Spleen (tissue), 11 donors: ENCODE results near the gene CDH15. TPM values are rescaled to one million over a fixed set of nuclear protein-coding genes. Genes with fewer than 3 reads are reported as not detected.

Experiments
- DNase-seq: peaks from one replicate; pipeline ENCODE4 v3.0.0-alpha.2; 2020
- H3K27ac ChIP-seq, 8 donors: fragments of 200-600 bp; sonication (generic) in 7 of 8; 1 replicate in 4 of 8; 2 replicates in 4 of 8; pipeline versions ENCODE4 v1.5.0 to v1.8.0; 2016 to 2021; ENCODE audit warnings: inconsistent platforms in 4 of 8, mild to moderate bottlenecking in 4 of 8, moderate library complexity in 1 of 8
- H3K27me3 ChIP-seq, 7 donors: fragments of 200-600 bp; sonication (generic) in 6 of 7; replicated peaks in 1 of 7; 1 replicate in 4 of 7; 2 replicates in 3 of 7; pipeline versions ENCODE4 v1.5.0 to v1.8.0; 2016 to 2021; ENCODE audit warnings: inconsistent platforms in 3 of 7, mild to moderate bottlenecking in 1 of 7
- H3K36me3 ChIP-seq, 6 donors: fragments of 200-600 bp; sonication (generic) in 5 of 6; 1 replicate in 4 of 6; 2 replicates in 2 of 6; pipeline versions ENCODE4 v1.5.0 to v1.8.0; 2016 to 2021; ENCODE audit warnings: inconsistent platforms in 2 of 6
- H3K4me1 ChIP-seq, 6 donors: fragments of 200-600 bp; sonication (generic) in 5 of 6; 1 replicate in 3 of 6; 2 replicates in 3 of 6; pipeline versions ENCODE4 v1.5.0 to v1.8.0; 2016 to 2021; ENCODE audit warnings: inconsistent platforms in 3 of 6
- H3K4me3 ChIP-seq, 8 donors: fragments of 200-600 bp; sonication (generic) in 7 of 8; 1 replicate in 4 of 8; 2 replicates in 4 of 8; pipeline versions ENCODE4 v1.5.0 to v1.8.0; 2016 to 2021; ENCODE audit warnings: inconsistent platforms in 4 of 8, mild to moderate bottlenecking in 4 of 8, moderate library complexity in 2 of 8
- H3K9me3 ChIP-seq, 8 donors: fragments of 200-600 bp; sonication (generic) in 7 of 8; 1 replicate in 4 of 8; 2 replicates in 4 of 8; pipeline versions ENCODE4 v1.5.0 to v1.8.0; 2016 to 2021; ENCODE audit warnings: inconsistent platforms in 4 of 8
- POLR2A ChIP-seq, 3 donors: fragments of 450-650 bp; IDR thresholded peaks; one replicate each; pipeline ENCODE4 v1.5.1; 2017; ENCODE audit warnings: antibody characterized with exemption in 3 of 3, mild to moderate bottlenecking in 1 of 3
- POLR2AphosphoS5 ChIP-seq, 3 donors: sonication (generic); formaldehyde crosslinking; IDR thresholded peaks; one replicate each; pipeline ENCODE4 v1.5.1; 2017; ENCODE audit warnings: antibody characterized with exemption in 3 of 3
- WGBS, 5 donors: extraction: QIAGEN DNeasy Blood & Tissue Kit in 3 of 5; methylation state at CpG; one replicate each; pipeline versions ENCODE4 v1.1.5 to v1.1.7; 2013 to 2018; 5-methylcytosine and 5-hydroxymethylcytosine counted together
- intact Hi-C: fragments of 100-400 bp; cut with DNase I; formaldehyde crosslinking; loops from one replicate; pipeline ENCODE4 v1.15.0; 2023; ENCODE audit warnings: low total_unique reads
- polyA plus RNA-seq, 3 donors: library from polyadenylated mRNA; stranded (reverse); fragments of 200-250 nt; gene quantifications; one replicate each; pipeline ENCODE4 v1.2.1, GENCODE V29; 2013
- total RNA-seq, 7 donors: library from RNA; depleted of rRNA in 3 of 7; stranded (reverse); fragments of >200 nt in 3 of 7; fragmentation: NEBNext Ultra II Directional in 4 of 7; extraction: Animal tissue kit (Norgen Biotek cat#: 25700) in 4 of 7; gene quantifications; one replicate each; pipeline versions ENCODE4 v1.1.0 to v1.2.1, GENCODE V29; 2016 to 2021
- TF ChIP-seq, protein P1 (sequence below), 11 experiments: fragments of 200-600 bp in 7 of 11; fragments of 450-650 bp in 4 of 11; sonication (generic) in 4 of 11; IDR thresholded peaks in 8 of 11; conservative IDR thresholded peaks in 3 of 11; 1 replicate in 7 of 11; 2 replicates in 4 of 11; pipeline versions ENCODE4 v1.4.0 to v1.8.0; 2016 to 2021; ENCODE audit warnings: antibody characterized with exemption in 11 of 11, inconsistent platforms in 4 of 11, mild to moderate bottlenecking in 1 of 11
- donor health status: healthy with polysubstance abuse.
- donor health status: DM: no; HTN: no; CAD: no; lungs with moderate emphysema.
- donor health status: DM: no; HTN: no; CAD: no.
- donor health status: Bipolar disorder and iron deficiency.
- donor health status: healthy.
- donor health status: DM: no; HTN: no; CAD: no.
- donor health status: DM: yes; HTN: yes; CAD: no.

The CDH15 gene
- total and polyA plus RNA-seq, 10 donors: 0.14 to 7.4 (median 1.2) TPM

DNA sequence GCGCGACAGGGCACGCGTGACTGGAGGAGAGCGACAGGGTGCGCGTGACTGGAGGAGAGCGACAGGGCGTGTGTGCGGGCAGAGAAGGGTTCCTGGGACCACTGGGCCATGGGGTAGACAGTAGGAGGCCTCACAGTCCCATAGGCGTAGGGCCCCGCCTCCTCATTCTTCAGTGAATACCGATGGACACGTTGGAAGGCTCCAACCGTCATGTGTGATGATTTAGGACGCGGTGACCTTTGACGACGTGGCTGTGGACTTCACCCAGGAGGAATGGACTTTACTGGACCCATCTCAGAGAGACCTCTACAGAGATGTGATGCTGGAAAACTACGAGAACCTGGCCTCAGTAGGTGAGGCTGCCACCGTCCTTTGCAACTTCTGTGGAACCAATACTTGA lies 51.4 kb downstream of the CDH15 start:
- intact Hi-C loops: no loop called here
- H3K27me3 ChIP-seq: no peaks in the 10 kb centered on the region
- DNase-seq: no peak
- no peak overlapping the region for H3K4me3 ChIP-seq
- no peak overlapping the region for H3K27ac ChIP-seq
- TF ChIP-seq, protein P1, sequence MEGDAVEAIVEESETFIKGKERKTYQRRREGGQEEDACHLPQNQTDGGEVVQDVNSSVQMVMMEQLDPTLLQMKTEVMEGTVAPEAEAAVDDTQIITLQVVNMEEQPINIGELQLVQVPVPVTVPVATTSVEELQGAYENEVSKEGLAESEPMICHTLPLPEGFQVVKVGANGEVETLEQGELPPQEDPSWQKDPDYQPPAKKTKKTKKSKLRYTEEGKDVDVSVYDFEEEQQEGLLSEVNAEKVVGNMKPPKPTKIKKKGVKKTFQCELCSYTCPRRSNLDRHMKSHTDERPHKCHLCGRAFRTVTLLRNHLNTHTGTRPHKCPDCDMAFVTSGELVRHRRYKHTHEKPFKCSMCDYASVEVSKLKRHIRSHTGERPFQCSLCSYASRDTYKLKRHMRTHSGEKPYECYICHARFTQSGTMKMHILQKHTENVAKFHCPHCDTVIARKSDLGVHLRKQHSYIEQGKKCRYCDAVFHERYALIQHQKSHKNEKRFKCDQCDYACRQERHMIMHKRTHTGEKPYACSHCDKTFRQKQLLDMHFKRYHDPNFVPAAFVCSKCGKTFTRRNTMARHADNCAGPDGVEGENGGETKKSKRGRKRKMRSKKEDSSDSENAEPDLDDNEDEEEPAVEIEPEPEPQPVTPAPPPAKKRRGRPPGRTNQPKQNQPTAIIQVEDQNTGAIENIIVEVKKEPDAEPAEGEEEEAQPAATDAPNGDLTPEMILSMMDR (IDR thresholded peaks at IDR 0.05 in 8 of 11, conservative IDR thresholded peaks at IDR 0.05 in 3 of 11): no peak
- TF ChIP-seq POLR2AphosphoS5 (IDR thresholded peaks at IDR 0.05) (no peak), POLR2A (IDR thresholded peaks at IDR 0.05) (no peak)
- peaks cover 7 to 33% (median 16%) of the 10 kb centered on the region in 6 donors for H3K4me1 ChIP-seq
- 93 to 96% (median 95%) methylated on average over 21 of the region's 21 CpGs for whole genome bisulfite sequencing, 5 donors
- H3K9me3 ChIP-seq: peaks cover 2 to 21% (median 16%) of the 10 kb centered on the region in 8 donors
- peaks cover 4 to 81% (median 61%) of the 10 kb centered on the region in 6 donors for H3K36me3 ChIP-seq

DNA sequence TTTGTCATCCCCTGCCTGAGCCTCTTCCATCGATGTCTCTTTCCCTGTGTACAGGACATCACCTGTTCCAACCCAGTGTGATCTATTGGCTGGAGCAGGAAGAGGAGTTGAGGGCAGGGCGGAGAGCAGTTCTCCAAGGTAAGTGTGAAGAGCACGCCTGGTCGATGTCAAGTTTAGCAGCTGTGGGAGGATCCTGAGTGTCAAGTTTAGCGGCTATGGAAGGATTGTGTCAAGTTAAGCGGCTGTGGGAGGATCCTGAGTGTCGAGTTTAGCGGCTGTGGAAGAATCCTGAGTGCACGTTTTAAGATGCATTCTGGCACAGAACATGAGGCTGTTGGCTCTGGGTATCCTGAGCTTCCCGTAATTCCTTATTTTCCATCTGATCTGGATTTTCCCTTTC lies 53.1 kb downstream of the CDH15 start:
- intact Hi-C loops: no loop called here
- Histone ChIP-seq H3K9me3 (peaks cover 3 to 35% (median 27%) of the 10 kb centered on the region in 8 donors), H3K4me1 (peaks cover 0 to 15% (median 3%) of the 10 kb centered on the region in 6 donors), H3K36me3 (peaks cover 4 to 96% (median 69%) of the 10 kb centered on the region in 6 donors), H3K4me3 (no peak overlapping the region), H3K27me3 (no peaks in the 10 kb centered on the region), H3K27ac (no peak overlapping the region)
- no peak for DNase-seq
- TF ChIP-seq POLR2A (IDR thresholded peaks at IDR 0.05): no peak
- no peak for TF ChIP-seq POLR2AphosphoS5 (IDR thresholded peaks at IDR 0.05)
- TF ChIP-seq, protein P1 (IDR thresholded peaks at IDR 0.05 in 8 of 11, conservative IDR thresholded peaks at IDR 0.05 in 3 of 11): no peak
- WGBS, 5 donors: 87 to 97% (median 93%) methylated on average over 9 to 10 of the region's 10 CpGs

DNA sequence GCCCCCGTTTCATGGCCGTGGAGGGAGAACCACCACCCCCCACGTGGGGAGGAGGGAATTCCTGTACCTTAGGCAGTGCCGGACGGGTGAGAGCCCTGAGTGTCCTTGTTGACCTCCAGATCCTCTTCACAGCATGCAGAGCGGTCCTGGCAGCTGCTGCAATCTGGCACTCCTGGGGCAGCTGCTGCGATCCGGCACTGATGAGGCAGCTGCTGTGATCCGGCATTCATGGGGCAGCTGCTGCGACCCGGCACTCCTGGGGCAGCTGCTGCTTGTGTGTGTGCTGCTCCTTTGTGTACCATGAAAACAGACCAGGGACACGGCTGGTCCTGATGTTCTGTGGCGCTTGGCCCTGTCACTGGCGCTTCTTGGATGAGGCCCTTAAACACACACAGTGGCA lies 58.7 kb downstream of the CDH15 start:
- Histone ChIP-seq H3K4me3 (no peak overlapping the region), H3K4me1 (peaks cover 0 to 6% (median 0%) of the 10 kb centered on the region in 6 donors), H3K27me3 (no peaks in the 10 kb centered on the region), H3K27ac (no peak overlapping the region), H3K36me3 (peaks cover 0 to 95% (median 65%) of the 10 kb centered on the region in 6 donors), H3K9me3 (peaks cover 3 to 43% (median 27%) of the 10 kb centered on the region in 8 donors)
- intact Hi-C loops: no loop called here
- TF ChIP-seq, protein P1 (IDR thresholded peaks at IDR 0.05 in 8 of 11, conservative IDR thresholded peaks at IDR 0.05 in 3 of 11): no peak
- TF ChIP-seq POLR2A (IDR thresholded peaks at IDR 0.05) (no peak), POLR2AphosphoS5 (IDR thresholded peaks at IDR 0.05) (no peak)
- no peak for DNase-seq
- WGBS, 5 donors: 94 to 98% (median 96%) methylated on average over 3 to 14 of the region's 14 CpGs

- no peak for DNase-seq
- WGBS, 5 donors: 67 to 82% (median 74%) methylated on average over 2 of the region's 2 CpGs
- H3K27ac ChIP-seq: no peak overlapping the region
- intact Hi-C loops: no loop called here
- H3K36me3 ChIP-seq: peaks cover 0 to 78% (median 46%) of the 10 kb centered on the region in 6 donors
- TF ChIP-seq POLR2A (IDR thresholded peaks at IDR 0.05) (no peak), POLR2AphosphoS5 (IDR thresholded peaks at IDR 0.05) (no peak)
- TF ChIP-seq, protein P1 (IDR thresholded peaks at IDR 0.05 in 8 of 11, conservative IDR thresholded peaks at IDR 0.05 in 3 of 11): no peak
- H3K9me3 ChIP-seq: peaks cover 0 to 32% (median 20%) of the 10 kb centered on the region in 8 donors
- H3K4me3 ChIP-seq: no peak overlapping the region
- peaks cover 0 to 6% (median 0%) of the 10 kb centered on the region in 6 donors for H3K4me1 ChIP-seq
- H3K27me3 ChIP-seq: no peaks in the 10 kb centered on the region
Observed at GRCh38 chr16:89232107-89232506, 60.6 kb downstream of the CDH15 start.
